H1 (cell line): ENCODE results near the gene USB1. TPM values are rescaled to one million over a fixed set of nuclear protein-coding genes. Genes with fewer than 3 reads are reported as not detected.

ENCODE experiments used
- CTCF ChIA-PET: fragments of 300-600 bp; sonication (Branson Sonifier 250); formaldehyde crosslinking; loops from one replicate; lab custom pipeline; 2021; ENCODE audit not compliant: partially characterized antibody; lab: Charles Lee
- POLR2A ChIA-PET: fragments of 300-600 bp; sonication (Branson Sonifier 250); formaldehyde crosslinking; loops from one replicate; lab custom pipeline; 2021; ENCODE audit warnings: inconsistent platforms; ENCODE audit not compliant: partially characterized antibody; lab: Charles Lee
- DNase-seq, 2 experiments: peaks; one replicate each; pipeline versions ENCODE4 v3.0.0 to v3.0.0-alpha.2; 2010 to 2022; ENCODE audit warnings: low spot score in 2 of 2, low read depth in 1 of 2, mixed read lengths in 1 of 2
- FAIRE-seq: peaks from 2 replicates; lab custom pipeline; 2011; peaks lifted over from hg19 to GRCh38; lab: Jason Lieb, UNC
- H2AFZ ChIP-seq: 2 replicates; pipeline ENCODE4 v1.8.1; 2012; ENCODE audit warnings: low read length, inconsistent platforms
- H2AK5ac ChIP-seq: 2 replicates; pipeline ENCODE4 v1.6.1; 2013; ENCODE audit warnings: low read depth, low read length
- H2BK120ac ChIP-seq: replicated peaks from 2 replicates; pipeline ENCODE3; 2013; ENCODE audit warnings: low read depth, low read length, inconsistent platforms
- H2BK12ac ChIP-seq: 2 replicates; pipeline ENCODE4 v1.6.1; 2013; ENCODE audit warnings: low read depth, low read length
- H2BK15ac ChIP-seq: 2 replicates; pipeline ENCODE4 v1.6.1; 2013; ENCODE audit warnings: low read length
- H2BK20ac ChIP-seq: 2 replicates; pipeline ENCODE4 v1.6.1; 2013; ENCODE audit warnings: low read length
- H2BK5ac ChIP-seq: 2 replicates; pipeline ENCODE4 v1.6.1; 2013; ENCODE audit warnings: low read depth, low read length
- H3K14ac ChIP-seq: 2 replicates; pipeline ENCODE4 v1.6.1; 2013; ENCODE audit warnings: inconsistent platforms; ENCODE audit not compliant: insufficient read length
- H3K18ac ChIP-seq: 2 replicates; pipeline ENCODE4 v1.6.1; 2013; ENCODE audit warnings: low read length; ENCODE audit errors: extremely low read depth
- H3K23ac ChIP-seq: 2 replicates; pipeline ENCODE4 v1.6.1; 2013; ENCODE audit warnings: inconsistent platforms; ENCODE audit not compliant: insufficient read length
- H3K23me2 ChIP-seq: 2 replicates; pipeline ENCODE4 v1.6.1; 2013; ENCODE audit warnings: low read depth, low read length
- H3K27ac ChIP-seq: 2 replicates; pipeline ENCODE4 v1.6.1; 2011; ENCODE audit warnings: low read depth, low read length, inconsistent platforms
- H3K27me3 ChIP-seq, 4 experiments: replicated peaks in 1 of 4; 1 replicate in 1 of 4; 2 replicates in 3 of 4; pipeline versions ENCODE4 v1.6.1 to v1.8.1; 2011 to 2013; ENCODE audit warnings: low read length in 3 of 4, mild to moderate bottlenecking in 3 of 4, inconsistent platforms in 2 of 4, mixed read lengths in 2 of 4, moderate library complexity in 1 of 4; ENCODE audit not compliant: control insufficient read depth in 3 of 4, insufficient read depth in 3 of 4; ENCODE audit errors: extremely low read depth in 1 of 4
- H3K36me3 ChIP-seq, 4 experiments: 2 replicates each; pipeline versions ENCODE4 v1.6.1 to v1.8.1; 2011 to 2013; ENCODE audit warnings: mild to moderate bottlenecking in 4 of 4, low read length in 3 of 4, moderate library complexity in 2 of 4, control low read depth in 1 of 4, inconsistent platforms in 1 of 4; ENCODE audit not compliant: insufficient read depth in 4 of 4, control insufficient read depth in 2 of 4
- H3K4ac ChIP-seq: replicated peaks from 2 replicates; pipeline ENCODE3; 2013; ENCODE audit warnings: low read length, low read depth, mixed read lengths, inconsistent platforms; ENCODE audit not compliant: insufficient read length
- H3K4me1 ChIP-seq, 4 experiments: replicated peaks in 1 of 4; 1 replicate in 1 of 4; 2 replicates in 3 of 4; pipeline versions ENCODE4 v1.6.1 to v1.8.1; 2011 to 2013; ENCODE audit warnings: low read length in 3 of 4, inconsistent platforms in 2 of 4, mixed read lengths in 1 of 4; ENCODE audit not compliant: insufficient read depth in 4 of 4, control insufficient read depth in 3 of 4
- H3K4me2 ChIP-seq, 2 experiments: 2 replicates each; pipeline versions ENCODE4 v1.6.1 to v1.8.1; 2011 to 2013; ENCODE audit warnings: low read depth in 2 of 2, low read length in 2 of 2, control low read depth in 1 of 2, inconsistent platforms in 1 of 2, mild to moderate bottlenecking in 1 of 2; ENCODE audit not compliant: insufficient read depth in 1 of 2
- H3K4me3 ChIP-seq, 4 experiments: fragments of 200-600, 300-600 bp in 1 of 4; sonication (generic), shearing (Covaris generic), sonication (Bioruptor Twin) in 1 of 4; 2 replicates each; pipeline versions ENCODE4 v1.5.1 to v1.8.1; 2011 to 2016; ENCODE audit warnings: low read length in 4 of 4, low read depth in 3 of 4, control low read depth in 2 of 4, inconsistent platforms in 2 of 4, mild to moderate bottlenecking in 2 of 4, mixed read lengths in 1 of 4, moderate library complexity in 1 of 4; ENCODE audit not compliant: insufficient read depth in 2 of 4; ENCODE audit errors: extremely low read depth in 1 of 4
- H3K56ac ChIP-seq: replicated peaks from 2 replicates; pipeline ENCODE3; 2013; ENCODE audit warnings: low read depth, mild to moderate bottlenecking, mixed read lengths, low read length, inconsistent platforms; ENCODE audit not compliant: insufficient read length
- H3K79me1 ChIP-seq: 2 replicates; pipeline ENCODE4 v1.6.1; 2013; ENCODE audit warnings: low read depth, low read length, control low read depth
- H3K79me2 ChIP-seq, 2 experiments: 2 replicates each; pipeline versions ENCODE4 v1.6.1 to v1.8.1; 2012 to 2013; ENCODE audit warnings: low read length in 2 of 2, mild to moderate bottlenecking in 2 of 2, inconsistent platforms in 1 of 2; ENCODE audit not compliant: insufficient read depth in 2 of 2, control insufficient read depth in 1 of 2
- H3K9ac ChIP-seq, 4 experiments: replicated peaks in 1 of 4; 1 replicate in 1 of 4; 2 replicates in 3 of 4; pipeline versions ENCODE4 v1.6.1 to v1.8.1; 2011 to 2013; ENCODE audit warnings: low read depth in 3 of 4, low read length in 3 of 4, control low read depth in 2 of 4, mild to moderate bottlenecking in 2 of 4, moderate library complexity in 2 of 4, inconsistent platforms in 1 of 4; ENCODE audit errors: extremely low read depth in 1 of 4
- H3K9me3 ChIP-seq, 2 experiments: 2 replicates each; pipeline versions ENCODE4 v1.6.1 to v1.8.1; 2012 to 2013; ENCODE audit warnings: mild to moderate bottlenecking in 2 of 2, moderate library complexity in 2 of 2, control low read depth in 1 of 2, inconsistent platforms in 1 of 2, low read depth in 1 of 2, low read length in 1 of 2, mixed read lengths in 1 of 2; ENCODE audit not compliant: insufficient read depth in 2 of 2
- H4K20me1 ChIP-seq, 2 experiments: replicated peaks in 1 of 2; 2 replicates each; pipeline versions ENCODE3 to v1.8.1; 2011 to 2013; ENCODE audit warnings: inconsistent platforms in 2 of 2, low read length in 2 of 2, mild to moderate bottlenecking in 1 of 2; ENCODE audit not compliant: insufficient read depth in 2 of 2, control insufficient read depth in 1 of 2
- H4K5ac ChIP-seq: 2 replicates; pipeline ENCODE4 v1.6.1; 2013; ENCODE audit warnings: low read length, low read depth, mixed read lengths, inconsistent platforms; ENCODE audit not compliant: insufficient read length
- H4K8ac ChIP-seq: 2 replicates; pipeline ENCODE4 v1.8.0; 2013; ENCODE audit warnings: mild to moderate bottlenecking, moderate library complexity, low read length, inconsistent platforms; ENCODE audit not compliant: insufficient read depth; ENCODE audit errors: extremely low read depth
- H4K91ac ChIP-seq: replicated peaks from 2 replicates; pipeline ENCODE3; 2013; ENCODE audit warnings: low read length, mixed read lengths, inconsistent platforms; ENCODE audit not compliant: insufficient read length
- EGR1 ChIP-seq: IDR thresholded peaks from 2 replicates; pipeline ENCODE4 v1.6.1; 2011; ENCODE audit warnings: low read depth, low read length, borderline replicate concordance
- KDM5A ChIP-seq: fragments of 200-600 bp; IDR thresholded peaks from 2 replicates; pipeline ENCODE4 v1.7.1; 2012; ENCODE audit warnings: mild to moderate bottlenecking, low read length, inconsistent platforms, mixed read lengths
- SIN3A ChIP-seq, 2 experiments: IDR thresholded peaks in 1 of 2; conservative IDR thresholded peaks in 1 of 2; 2 replicates each; pipeline ENCODE4 v1.6.1; 2011 to 2012; ENCODE audit warnings: low read length in 2 of 2, improper control_type of control experiment in 1 of 2, low read depth in 1 of 2, mild to moderate bottlenecking in 1 of 2
- WGBS, 2 experiments: shearing (Covaris generic) in 1 of 2; methylation state at CpG; one replicate each; pipeline versions ENCODE4 v1.1.6 to v1.1.7; 2013 to 2015; ENCODE audit warnings: low lambda C conversion rate in 2 of 2, mixed read lengths in 2 of 2, inconsistent platforms in 1 of 2, low coverage in 1 of 2, missing lambda C conversion rate in 1 of 2; ENCODE audit not compliant: insufficient replicate concordance in 2 of 2, insufficient coverage in 1 of 2, insufficient read length in 1 of 2; ENCODE audit errors: extremely low coverage in 1 of 2, missing lambda C conversion rate in 1 of 2; 5-methylcytosine and 5-hydroxymethylcytosine counted together
- polyA plus RNA-seq, 7 experiments: library from polyadenylated mRNA; depleted of rRNA in 3 of 7; stranded (reverse) in 5 of 7; unstranded in 2 of 7; fragments of >200 nt in 5 of 7; fragments of 200-250 nt in 2 of 7; gene quantifications; 1 replicate in 5 of 7; 2 replicates in 1 of 7; 4 replicates in 1 of 7; pipeline versions ENCODE4 v1.2.1 to v1.2.3, GENCODE V29; 2011 to 2013; ENCODE audit warnings: missing spikeins in 2 of 7, mixed read lengths in 2 of 7
- total RNA-seq: library from RNA; stranded (reverse); fragmentation: NEBNext Ultra II Directional; extraction: Animal tissue kit (Norgen Biotek cat#: 25700); gene quantifications from 2 replicates; pipeline ENCODE4 v1.2.1, GENCODE V29; 2021

USB1 gene
- total and polyA plus RNA-seq, 2 of the 8 experiments (the other 6 are each of a cell fraction or from before 2014, with no cell fraction given), result 65.4 to 75.9 TPM

DNA sequence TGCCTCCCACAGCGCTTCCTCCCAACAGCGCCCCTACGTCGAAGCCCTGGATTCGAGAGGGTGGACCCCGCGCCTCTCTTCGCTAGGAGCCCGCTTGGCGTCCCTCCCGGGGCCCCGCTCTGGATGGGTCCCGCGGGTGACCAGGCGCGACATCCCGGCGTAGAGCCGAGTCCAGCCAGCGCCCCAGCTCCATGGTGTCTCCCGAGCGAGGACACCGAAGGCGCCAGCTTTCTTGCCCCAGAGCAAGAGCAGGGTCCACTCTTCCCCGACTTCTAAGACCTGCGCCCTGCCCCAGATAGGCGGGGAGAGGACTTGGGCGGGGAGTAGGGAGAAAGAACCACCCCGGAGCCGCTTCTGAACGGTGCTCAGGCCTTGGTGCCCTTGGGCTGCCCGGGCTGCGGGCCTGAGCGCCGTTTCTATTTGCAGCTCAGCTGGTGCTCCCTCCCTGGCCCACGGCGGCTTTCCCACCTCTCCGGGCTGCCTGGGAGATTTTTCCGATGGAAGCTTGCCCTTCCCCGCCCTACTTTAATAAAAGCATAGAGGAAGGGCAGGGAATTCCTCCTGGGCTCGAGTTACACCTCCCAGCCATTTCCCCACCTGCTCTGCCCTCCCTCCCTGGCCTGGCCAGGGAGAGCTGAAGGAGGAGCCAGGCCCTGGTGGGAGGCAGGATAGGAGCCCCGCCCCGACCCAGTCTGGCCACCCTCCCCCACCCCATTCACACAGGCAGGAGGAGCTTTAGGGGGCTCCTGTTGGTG, 26.1 kb downstream of the USB1 start:
- Histone ChIP-seq H3K27me3 (no peaks in the 10 kb centered on the region; a peak in 3 of 7 replicates), H4K5ac (peak overlapping the region; percentile 28), H3K36me3 (no peaks in the 10 kb centered on the region), H2AFZ (no peak overlapping the region), H3K9me3 (no peaks in the 10 kb centered on the region), H2BK20ac (no peak overlapping the region), H3K9ac (peak overlapping the region in 2 of 4 experiments; percentile 13 to 18; a peak in 1 of 7 replicates), H4K91ac (no peak overlapping the region), H3K23ac (no peak overlapping the region), H3K27ac (no peak overlapping the region), H3K4me1 (peaks cover 0 to 34% (median 20%) of the 10 kb centered on the region in 4 experiments; a peak in 6 of 7 replicates), H3K4me3 (peak overlapping the region; percentile 73 to 90 (median 82)), H3K4me2 (peak overlapping the region; percentile 83 to 99), H4K8ac (peak overlapping the region; percentile 73), H2BK12ac (peak overlapping the region; percentile 50; the same call in 1 of the 2 replicates), H3K4ac (peak overlapping the region; percentile 49), H3K23me2 (peaks cover 25% of the 10 kb centered on the region; the same call in 1 of the 2 replicates), H2AK5ac (peak overlapping the region; percentile 40; the same call in 1 of the 2 replicates), H2BK120ac (no peak overlapping the region), H3K18ac (peak overlapping the region; percentile 95), H3K14ac (no peak overlapping the region), H2BK5ac (peak overlapping the region; percentile 89; the same call in 1 of the 2 replicates), H3K56ac (peak overlapping the region; percentile 70), H2BK15ac (peak overlapping the region; percentile 29; the same call in 1 of the 2 replicates), H3K79me1 (peaks cover 18% of the 10 kb centered on the region), H3K79me2 (peaks cover 0 to 38% of the 10 kb centered on the region in 2 experiments; a peak in 2 of 4 replicates), H4K20me1 (peaks cover 0 to 14% of the 10 kb centered on the region in 2 experiments)
- no peak for FAIRE-seq
- 0% methylated on average over 19 of the region's 43 CpGs; no CpG with 5 or more reads in 1 of the 2 experiments for WGBS, 2 experiments
- ChIA-PET POLR2A (interaction anchor here (0.6 to 4.2 kb wide), 14 partner anchors 9 to 576 kb away, joined by 3 to 20 read pairs (median 4); partner anchors contain the start of genes CFAP20 and KATNB1), CTCF (interaction anchor here (0.8 to 19.9 kb wide), 14 partner anchors 8 to 305 kb away, joined by 3 to 362 read pairs (median 6); partner anchors contain the start of gene CFAP20)
- DNase-seq, result peak; percentile 66 to 77
- TF ChIP-seq SIN3A (conservative IDR thresholded peaks at IDR 0.05 in 1 of 2, IDR thresholded peaks at IDR 0.05 in 1 of 2; ENCODE audit: low read depth in 1 of 2, low read length in 2 of 2) (0 out of 4 replicates have a peak, but pooled peaks of 1 of the 2 experiments have one; percentile 15), EGR1 (no peak), KDM5A (no peak)
